IPS DF 19.7 (cell line): Measurements from ENCODE around the gene AK8.

Experiments
- DNase-seq: peaks from one replicate; pipeline ENCODE4 v3.0.0-alpha.2; 2013; ENCODE audit warnings: low read depth, low spot score

The AK8 gene

DNA sequence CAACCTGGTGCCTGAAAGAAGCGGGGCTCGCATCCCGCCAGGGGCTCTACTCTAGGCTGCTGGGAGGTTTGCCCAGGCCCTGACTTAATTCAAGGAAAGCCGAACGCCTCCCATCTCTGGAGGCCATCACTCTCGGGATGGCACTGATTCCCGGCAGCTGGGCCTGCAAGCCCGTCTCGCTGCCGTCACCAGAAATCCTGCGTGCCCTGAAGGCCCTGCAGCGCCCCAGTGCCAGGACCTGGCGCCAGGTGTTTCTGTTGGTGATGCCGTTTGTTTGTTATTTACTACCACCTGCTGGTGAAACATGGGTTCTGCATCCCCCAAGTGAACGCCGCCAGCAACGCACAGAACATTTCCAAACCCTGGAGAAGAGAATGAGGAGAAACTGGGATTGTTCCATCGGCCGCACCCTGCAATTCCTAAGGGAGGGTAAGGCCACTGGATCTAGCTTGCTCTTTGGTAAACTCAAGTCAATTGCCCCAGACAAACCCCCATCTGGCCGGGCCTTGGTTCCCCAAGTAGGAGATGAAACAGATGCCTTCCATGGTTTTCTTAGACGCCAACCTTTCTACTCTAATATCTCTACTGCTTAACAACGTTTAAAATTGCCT is 77.9 kb downstream of the AK8 start:
- DNase-seq, result peak; percentile 47

DNA sequence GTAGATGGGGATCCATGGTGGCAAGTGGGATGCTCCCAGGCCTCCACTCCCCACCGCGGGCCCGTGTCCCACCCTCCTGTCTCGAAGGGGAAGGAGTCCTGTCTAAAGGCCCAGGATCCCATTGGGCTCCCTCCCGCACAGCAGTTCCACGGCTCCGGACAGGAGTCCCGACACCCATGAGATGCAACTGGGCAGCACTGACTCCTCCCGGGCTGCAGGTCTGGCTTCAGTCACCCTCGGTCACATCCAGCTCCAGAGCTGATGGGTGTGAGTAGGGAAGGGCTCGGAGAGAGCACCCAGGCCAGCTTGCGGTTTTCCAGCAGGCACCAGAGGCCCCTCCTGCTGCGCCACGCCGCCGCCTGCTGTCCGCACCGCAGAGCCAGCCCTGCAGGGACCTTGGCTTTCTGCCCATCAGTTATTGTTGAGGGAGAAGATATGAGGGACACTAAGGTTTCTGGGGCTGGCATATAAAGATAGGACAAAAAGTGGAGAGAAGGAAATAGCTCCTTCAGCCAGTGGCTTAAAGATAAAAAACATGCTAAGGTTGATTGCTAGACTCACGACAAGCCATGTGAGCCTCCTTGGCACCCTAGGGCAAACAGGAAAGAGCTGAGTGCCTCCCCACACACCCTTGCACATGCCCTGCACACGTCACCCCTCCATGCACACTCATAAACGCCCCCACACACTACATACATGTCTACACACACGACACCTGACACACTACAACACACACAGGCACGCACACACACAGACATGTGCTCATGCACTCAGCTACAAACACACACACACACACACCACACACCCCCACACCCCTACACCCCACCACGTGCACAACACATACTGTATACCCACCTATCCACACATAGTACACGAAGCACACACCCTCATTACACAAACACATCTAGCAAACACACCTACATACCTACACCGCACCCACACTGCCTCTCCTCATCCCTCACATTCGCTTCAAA is 79.0 kb downstream of the AK8 start:
- no peak for DNase-seq

DNA sequence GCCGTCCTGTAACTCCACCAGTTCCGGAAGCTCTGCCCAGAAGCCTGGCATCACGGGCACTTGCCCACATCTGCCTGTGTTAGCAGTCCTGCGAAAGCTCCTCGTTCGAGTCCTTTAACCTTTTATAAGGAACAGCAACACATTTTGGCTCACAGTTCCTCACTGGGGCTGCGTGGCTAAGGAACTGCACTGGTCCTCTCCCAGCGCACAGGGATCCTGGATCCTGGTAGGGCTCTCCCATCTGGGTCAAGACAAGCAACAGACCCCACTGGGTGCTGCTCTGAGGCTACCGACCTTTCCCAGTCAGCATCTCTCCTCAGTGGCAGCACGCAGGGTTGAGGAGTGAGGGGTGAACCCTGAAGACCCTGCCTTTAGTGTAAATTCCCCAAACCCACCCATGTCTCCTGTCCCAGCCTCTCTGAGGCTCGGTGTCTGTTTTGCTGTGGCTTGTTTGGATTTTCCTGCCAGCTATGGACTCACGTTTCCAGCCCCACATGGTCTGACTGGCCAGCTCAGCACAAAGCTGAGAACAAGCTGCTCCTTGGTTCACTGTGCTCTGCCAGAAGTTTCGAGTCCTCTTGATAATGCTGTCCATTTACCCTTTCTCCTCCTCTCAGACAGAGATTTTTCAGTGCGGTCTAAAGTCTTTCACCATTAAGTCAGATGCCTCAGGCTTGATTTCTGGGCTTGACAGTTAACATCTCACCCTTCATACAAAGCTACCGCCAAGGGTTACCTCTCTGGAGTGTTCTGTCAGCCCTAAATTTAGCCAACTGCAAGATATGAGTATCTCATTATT is 80.0 kb downstream of the AK8 start:
- DNase-seq, result no peak

DNA sequence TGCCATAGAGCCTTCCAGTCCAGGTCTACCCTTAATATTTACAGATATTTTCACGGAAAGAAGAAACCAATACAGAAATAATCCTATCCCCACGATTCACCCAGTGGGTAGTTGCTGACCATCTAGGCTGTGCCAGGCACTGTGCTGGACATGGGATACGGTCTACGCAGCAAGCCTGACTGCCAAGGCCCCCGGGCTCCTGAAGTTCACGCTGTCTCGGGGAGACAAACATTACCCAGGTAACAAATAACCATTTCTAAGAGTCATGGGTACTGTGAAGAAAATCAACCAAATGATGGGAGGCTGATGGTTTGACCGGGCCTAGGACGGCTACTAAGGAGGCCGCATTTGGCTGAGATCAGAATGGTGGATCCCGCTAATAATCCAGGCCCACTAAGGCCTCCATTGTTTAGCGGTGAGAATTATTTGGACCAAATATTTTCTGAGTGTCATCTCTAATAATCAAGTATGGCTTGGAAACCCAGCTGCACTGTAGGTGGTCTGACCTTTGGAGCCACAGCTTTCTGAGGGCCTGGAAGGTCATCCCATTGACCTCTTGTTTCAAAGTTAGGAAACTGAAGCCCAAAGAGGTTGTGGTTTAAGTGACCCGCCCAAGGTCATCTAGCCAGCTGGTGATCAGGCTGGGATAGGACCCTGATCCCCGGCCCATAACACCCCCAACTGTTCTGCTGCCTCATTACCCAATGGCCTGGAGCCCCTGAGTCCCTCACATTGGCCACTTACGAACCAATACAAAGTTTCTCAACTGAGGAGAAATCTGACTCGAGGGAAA is 82.4 kb downstream of the AK8 start:
- no peak for DNase-seq

DNA sequence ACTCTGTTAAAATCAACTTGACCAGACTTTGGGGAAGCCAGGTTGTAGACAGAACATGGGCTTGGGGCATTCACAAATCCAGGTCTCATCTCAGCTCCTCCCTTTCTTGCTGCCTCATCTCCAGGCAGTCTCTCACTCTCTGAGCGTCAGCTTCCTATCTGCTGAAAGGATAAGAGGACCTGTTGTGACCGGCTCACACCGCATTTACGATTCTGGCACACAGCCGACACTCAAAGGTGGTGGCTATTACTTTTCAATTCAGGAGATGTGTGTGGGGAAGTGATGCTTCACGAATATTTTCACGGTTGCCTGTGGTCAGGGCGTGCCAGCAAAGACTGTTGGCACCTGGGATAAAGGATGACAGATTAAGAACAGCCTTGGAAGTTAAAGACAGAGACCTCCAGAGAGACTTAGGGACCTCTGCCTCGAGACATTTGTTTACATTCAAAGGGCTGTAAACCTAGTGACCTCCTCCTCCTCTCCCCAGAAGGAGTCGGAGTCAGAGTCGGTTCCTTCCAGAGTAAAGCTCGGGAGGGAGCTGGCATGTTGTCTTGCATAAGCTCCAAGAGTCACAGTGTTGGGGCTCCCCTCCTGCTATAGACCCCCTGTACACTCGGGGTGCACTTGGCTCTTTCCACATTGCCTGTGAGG is 83.2 kb downstream of the AK8 start:
- DNase-seq, result no peak

DNA sequence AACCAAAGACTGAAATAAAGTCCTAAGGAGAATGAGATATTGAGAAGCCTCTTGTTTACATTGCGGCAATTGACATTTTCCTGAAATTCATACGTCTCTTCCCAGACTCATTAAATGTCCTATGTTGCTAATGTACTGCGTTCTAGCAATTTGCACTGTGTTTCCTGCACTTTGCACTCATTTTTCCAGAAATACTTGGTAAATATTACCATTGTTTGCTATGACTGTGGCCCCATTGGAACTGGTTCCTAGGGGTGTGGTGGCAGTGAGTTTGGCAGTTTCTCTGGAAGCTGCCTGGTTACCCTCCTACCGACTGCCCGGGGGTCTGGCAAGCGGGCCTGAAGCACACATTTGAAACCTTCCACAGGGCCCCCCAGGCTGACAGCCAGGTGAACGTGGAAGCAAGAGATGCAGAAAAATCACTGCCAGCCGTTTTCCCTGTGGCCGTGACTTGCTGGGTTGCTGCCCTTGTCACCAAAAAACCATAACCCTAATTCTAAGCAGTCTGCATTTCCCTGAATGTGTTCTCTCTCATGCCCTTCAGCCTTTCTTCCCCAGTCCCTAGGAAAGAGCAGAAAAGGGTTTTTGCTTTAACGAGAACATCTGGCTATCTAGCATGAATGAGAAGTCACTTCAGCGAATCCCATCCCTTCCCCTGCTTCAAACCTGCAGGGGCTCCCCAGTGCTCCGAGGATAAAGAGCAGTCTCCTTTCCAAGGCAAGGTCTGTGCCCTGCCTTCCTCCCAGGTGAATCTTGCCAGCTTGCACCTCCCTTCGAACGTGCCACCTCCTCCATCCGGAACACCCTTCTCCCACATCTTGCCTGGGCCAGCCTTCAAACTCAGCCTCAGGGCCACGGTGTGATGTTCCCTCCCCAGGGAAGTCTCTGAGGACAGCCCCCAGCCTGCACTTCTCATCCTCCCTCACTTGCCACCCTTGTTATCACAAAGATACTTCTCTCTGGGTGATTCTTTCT is 84.2 kb downstream of the AK8 start:
- DNase-seq, result no peak

DNA sequence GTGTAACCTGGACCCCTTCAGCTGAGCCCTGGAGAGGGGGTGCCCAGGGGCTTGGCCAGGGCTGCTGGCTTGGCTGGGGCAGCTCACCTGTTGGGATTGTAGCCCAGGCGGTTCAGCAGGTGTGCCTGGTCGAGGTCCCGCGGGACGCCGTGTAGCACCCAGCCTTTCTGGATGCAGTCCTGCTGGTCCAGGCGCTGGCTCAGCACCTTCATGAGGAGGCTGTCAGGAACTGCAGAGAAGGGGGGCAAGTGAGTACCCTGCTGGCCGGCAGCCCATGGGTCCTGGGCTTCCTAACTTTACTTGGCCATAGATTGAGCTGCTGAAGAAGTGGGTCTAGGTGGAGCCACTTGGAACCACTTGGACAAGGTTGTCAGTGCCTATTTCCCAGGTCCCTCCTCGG is 85.5 kb downstream of the AK8 start:
- no peak for DNase-seq

DNA sequence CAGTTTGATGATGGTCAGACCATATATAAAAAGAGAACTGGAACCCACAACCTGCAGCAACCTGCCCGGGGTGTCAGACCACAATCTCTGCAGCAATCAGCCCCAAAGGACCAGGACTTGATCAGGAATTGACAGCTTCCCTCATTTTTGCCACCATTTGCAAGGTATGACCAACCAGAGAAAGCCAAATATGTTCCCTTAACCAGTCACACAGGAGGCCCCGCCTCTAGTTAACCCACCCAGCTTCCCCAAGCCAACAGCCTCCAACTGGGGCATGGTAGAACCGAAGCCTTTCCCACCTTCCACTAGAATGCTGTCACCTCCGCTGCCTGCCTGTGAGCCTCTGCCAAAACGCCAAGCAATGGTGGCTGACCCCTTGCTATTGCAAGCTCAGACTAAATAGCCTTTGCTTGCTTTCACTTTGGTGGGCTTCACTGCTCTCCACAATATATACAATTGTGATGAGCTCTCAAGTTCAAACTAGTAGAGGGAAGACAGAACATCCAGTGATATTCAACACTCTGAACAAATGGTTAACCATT is 86.3 kb downstream of the AK8 start:
- no peak for DNase-seq

DNA sequence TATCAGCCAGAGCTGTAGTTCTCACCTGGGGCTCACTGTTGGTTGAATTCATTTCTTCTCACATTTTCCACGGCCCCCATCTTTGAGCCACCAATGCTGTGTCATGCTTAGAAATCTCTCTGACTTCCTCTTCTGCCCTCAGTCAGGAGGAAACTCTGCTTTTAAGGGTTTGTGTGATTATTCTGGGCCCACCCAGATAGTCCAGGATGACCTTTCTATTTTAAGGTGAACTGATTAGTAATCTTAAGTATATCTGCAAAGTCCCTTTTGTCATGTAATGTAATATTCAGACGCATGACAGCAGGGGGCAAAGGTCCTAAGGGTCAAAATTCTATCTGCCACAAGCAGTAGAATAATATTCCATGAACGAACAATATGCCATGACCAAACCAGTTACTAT is 88.4 kb downstream of the AK8 start:
- DNase-seq, result no peak

DNA sequence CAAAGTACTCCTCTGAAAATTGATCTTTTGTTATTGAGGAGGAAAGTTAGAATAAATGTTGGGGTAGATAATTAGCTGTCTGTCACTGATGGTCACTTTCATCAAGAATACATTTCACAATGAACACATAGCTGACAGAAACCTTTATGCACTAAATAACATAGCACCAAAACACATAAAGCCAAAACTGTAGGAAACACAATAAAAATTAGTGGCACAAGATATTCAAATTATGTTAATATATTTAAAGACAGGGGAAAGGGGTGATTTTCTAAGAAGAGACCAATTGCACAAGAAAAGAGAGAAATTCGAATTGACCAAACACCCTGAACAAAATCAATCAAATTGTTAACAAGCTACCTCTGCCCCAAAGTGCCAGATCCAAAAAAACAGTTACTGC is 89.7 kb downstream of the AK8 start:
- DNase-seq, result no peak

DNA sequence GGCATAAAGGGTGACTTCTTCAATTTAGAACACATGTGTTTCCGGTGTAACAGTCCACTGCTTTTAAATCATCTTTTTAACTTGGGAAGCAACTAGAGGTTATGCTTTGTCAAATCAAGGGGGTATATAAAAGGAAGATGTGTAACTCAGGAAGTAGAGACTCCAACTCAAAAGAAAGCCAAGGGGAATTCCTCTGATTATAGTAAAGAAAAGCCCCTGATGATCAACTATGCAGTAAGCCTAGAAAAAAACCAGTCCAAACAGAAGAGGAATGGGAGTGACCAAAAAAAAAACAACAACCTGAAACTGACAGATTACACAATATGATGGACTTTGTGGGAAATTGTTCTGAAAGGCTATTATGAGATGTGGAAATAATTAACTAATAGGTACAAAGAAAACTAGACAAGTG is 90.3 kb downstream of the AK8 start:
- no peak for DNase-seq

DNA sequence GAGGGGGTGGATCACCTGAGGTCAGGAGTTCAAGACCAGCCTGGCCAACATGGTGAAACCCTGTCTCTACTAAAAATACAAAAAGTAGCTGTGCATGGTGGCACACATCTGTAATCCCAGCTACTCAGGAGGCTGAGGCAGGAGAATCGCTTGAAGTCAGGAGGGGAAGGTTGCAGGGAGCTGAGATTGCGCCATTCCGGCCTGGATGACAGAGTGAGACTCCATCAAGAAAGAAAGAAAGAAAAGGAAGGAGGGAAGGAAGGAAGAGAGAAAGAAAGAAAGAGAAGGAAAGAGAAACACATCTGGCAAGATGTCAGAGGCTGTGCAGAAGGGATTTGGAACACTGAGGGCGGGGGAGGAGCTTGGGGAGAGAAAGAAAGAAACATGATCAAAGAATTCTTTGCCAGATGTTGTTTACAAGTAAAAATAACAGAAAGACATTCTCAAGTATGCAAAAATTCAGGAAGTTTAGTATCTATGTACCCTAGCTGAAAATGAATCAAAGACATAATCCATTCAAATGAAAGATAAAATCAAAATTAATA is 93.7 kb downstream of the AK8 start:
- no peak for DNase-seq

DNA sequence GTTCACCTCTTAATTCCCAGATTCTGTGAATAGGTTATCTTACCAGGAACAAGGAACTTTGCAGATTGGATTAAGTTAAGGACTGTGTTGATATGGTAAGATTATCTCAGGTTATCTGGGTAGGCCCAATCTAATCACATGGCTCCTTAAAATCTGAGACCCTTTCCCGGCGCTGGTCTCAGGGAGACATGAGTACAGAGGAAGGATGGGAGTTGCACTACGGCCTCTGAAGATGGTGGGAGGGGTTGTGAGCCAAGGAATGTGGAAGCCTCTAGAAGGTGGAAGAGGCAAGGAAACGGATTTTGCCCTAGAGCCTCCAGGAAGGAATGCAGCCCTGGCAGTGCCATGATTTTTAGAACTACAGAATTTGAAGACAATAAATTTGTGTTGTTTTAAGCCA is 95.1 kb downstream of the AK8 start:
- no peak for DNase-seq

DNA sequence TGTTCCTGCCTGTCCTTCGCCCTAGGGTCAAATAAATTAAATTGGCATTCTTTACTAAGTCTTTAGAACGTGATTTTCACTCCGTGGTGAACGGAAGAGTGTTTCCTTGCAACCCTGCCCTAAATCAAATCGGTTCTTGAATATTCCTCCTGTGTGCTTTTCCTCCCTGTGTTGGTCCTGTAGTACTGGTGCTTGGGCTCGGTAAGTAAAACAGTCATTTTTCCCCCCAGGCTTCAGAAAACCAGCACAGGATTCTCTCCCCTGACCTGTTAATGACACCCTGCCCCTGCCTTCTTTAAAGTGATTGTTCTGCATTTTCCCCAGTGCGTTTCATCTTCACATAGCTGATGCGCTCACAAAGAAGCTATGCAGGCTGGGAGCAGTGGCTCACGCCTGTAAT is 96.0 kb downstream of the AK8 start:
- no peak for DNase-seq

DNA sequence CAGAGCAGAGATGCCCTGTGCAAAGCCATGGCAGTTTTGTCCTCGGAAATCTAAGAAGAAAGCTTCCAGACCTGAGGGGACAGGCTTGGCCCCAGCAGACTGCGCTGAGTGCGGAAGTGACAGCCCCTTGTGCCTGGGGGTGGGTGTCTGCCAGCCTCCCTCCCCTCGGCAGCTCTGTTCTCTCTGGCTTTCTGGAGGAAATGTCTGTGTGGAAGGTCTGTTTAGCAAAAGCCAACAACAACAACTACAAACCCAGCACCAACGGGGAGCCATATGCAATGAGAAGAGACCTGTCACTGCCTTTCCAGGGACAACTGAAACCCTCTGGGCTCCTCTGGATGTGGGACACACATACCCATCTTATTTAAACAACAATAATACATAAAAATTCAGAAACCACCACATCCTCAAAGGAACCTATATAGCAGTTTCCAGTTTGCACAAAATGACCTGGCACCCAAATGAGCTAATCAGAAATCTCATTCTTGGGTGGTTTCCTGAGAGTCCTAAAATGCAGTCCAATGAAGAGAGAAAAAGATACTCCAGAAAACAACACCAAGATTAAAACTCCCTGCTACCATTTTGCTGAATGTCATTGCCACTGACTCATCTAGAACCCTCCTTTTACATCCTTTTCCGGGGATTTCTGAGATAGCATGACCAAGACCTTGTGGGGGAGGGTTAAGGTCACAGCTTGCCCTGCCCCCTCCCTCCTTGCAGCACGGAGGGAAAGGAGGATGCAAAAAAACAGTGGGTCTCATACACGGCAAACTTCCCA is 97.7 kb downstream of the AK8 start:
- no peak for DNase-seq

DNA sequence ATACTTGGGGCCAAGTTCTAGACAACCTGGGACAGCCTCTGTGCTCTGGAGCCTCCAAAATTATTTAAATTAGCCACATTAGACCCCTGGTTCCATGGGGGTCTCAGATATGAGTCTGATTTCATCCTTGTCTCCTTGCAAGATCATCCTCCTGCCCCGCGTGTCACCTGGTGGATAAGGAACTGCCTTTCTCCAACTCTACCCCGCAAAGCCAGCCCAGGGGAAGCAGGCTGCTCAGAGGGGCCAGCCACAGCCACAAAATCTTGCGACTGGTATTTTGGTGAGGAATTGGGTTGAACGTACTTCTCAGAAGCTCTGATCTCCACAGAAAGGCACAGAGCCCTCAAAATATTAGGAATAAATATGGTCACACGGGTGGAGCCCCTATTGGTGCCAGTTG is 101.2 kb downstream of the AK8 start:
- DNase-seq, result no peak

DNA sequence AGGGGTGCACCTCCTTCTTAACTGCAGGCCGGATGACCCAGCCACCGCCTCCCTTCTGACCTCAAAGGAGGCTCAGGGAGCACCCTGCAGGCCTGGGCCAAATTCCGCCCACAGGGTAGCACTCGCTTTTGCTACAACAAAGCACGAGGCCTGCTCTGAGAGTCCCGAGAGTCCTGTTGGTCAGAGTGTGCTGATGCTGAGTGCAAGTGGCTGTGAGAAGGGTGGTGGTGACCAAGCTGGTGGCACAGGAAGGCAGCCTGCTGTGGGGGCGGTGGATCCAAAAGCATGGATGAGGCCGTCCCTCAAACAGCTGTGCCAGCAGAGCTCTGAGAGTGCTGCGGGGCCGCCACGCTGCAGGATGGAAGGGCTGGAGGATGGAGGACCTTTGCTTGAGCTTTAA is 101.8 kb downstream of the AK8 start:
- no peak for DNase-seq

DNA sequence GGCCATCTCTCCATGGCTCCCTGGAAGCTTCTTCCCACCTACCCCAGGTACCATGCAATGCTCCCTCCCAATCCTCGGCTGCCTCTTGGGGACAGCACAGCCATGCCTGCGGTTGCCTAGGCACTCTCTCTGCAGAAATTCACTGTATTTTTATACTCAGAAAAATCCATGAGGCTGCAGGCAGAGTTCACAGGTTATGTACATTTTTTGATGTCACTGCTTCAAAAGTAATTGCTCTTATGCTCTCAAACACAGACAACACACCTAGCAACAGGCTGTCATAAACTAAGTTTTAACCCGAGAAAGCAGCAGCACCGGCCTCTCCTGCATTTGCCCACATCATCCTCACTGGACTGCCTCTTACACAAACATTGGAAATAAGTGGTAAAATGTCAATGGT is 102.4 kb downstream of the AK8 start:
- no peak for DNase-seq

DNA sequence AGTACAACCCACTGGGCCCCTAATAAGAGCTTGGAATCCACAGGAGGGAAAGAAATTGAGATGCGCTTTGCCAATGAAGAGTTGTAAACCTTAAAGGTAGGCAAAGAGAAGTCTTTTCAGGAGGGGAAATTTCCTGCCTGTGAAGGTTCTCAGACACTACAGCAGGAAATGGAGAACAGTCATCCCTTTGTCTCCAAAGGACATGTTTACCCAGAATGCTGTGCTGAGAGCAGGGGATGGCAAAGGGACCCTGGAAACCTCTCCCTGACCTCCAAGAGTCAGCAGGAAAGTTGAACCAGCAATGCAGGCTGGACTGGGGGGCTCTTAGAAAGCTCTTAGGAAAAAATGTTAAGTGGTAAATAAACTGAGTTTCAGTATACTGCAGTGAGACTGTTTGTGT is 103.2 kb downstream of the AK8 start:
- no peak for DNase-seq
